IMR-90 (cell line): ENCODE data around the gene WDR91. TPM values are rescaled to one million over a fixed set of nuclear protein-coding genes. Genes with fewer than 3 reads are reported as not detected.

Source experiments
- ATAC-seq: fragments of 200-7000 bp; cut with Tn5 transposase; 2 replicates; pipeline ENCODE4 v1.9.1; 2020; ENCODE audit warnings: low read depth, mild to moderate bottlenecking, moderate library complexity
- BruUV-seq: library from RNA; stranded (reverse); fragments of 400-500 nt; replicated peaks from 2 replicates; lab custom pipeline; 2021; lab: Mats Ljungman, UMichigan
- CTCF ChIA-PET: fragments of 300-600 bp; formaldehyde crosslinking; extraction: SDS; loops from one replicate; lab custom pipeline; 2021; ENCODE audit warnings: antibody characterized with exemption; lab: Yijun Ruan, JAX
- POLR2A ChIA-PET: fragments of 300-600 bp; sonication (Branson Sonifier 250); formaldehyde crosslinking; loops from one replicate; lab custom pipeline; 2022; ENCODE audit warnings: antibody characterized with exemption; ENCODE audit not compliant: unreplicated experiment; lab: Charles Lee
- DNase-seq: peaks from one replicate; pipeline ENCODE4 v3.0.0; 2013
- H2AFZ ChIP-seq: replicated peaks from 2 replicates; pipeline ENCODE3; 2013; ENCODE audit warnings: low read length, mild to moderate bottlenecking; ENCODE audit not compliant: poor library complexity
- H2AK5ac ChIP-seq: 2 replicates; pipeline ENCODE4 v1.6.1; 2013; ENCODE audit warnings: low read depth, low read length, inconsistent platforms
- H2AK9ac ChIP-seq: replicated peaks from 2 replicates; pipeline ENCODE3; 2013; ENCODE audit warnings: mild to moderate bottlenecking, low read depth, low read length, moderate library complexity; ENCODE audit not compliant: poor library complexity
- H2BK120ac ChIP-seq: 2 replicates; pipeline ENCODE4 v1.6.1; 2013; ENCODE audit warnings: low read depth, low read length, inconsistent platforms
- H2BK15ac ChIP-seq: 3 replicates; pipeline ENCODE4 v1.6.1; 2013; ENCODE audit warnings: low read depth, low read length, inconsistent platforms
- H2BK20ac ChIP-seq: 2 replicates; pipeline ENCODE4 v1.6.1; 2013; ENCODE audit warnings: low read depth, mild to moderate bottlenecking, inconsistent platforms, low read length, moderate library complexity
- H2BK5ac ChIP-seq: 2 replicates; pipeline ENCODE4 v1.6.1; 2013; ENCODE audit warnings: mild to moderate bottlenecking, low read depth, low read length, inconsistent platforms; ENCODE audit not compliant: poor library complexity, severe bottlenecking
- H3K14ac ChIP-seq: replicated peaks from 2 replicates; pipeline ENCODE4 v1.6.1; 2013; ENCODE audit warnings: low read depth, low read length, inconsistent platforms
- H3K18ac ChIP-seq: 2 replicates; pipeline ENCODE4 v1.6.1; 2013; ENCODE audit warnings: low read depth, low read length, control low read depth
- H3K23ac ChIP-seq: 2 replicates; pipeline ENCODE4 v1.6.1; 2013; ENCODE audit warnings: low read depth, low read length, inconsistent platforms
- H3K27ac ChIP-seq: 2 replicates; pipeline ENCODE4 v1.5.1; 2013; ENCODE audit warnings: mild to moderate bottlenecking, control low read depth, low read length; ENCODE audit not compliant: insufficient read depth
- H3K27me3 ChIP-seq: 2 replicates; pipeline ENCODE4 v1.6.1; 2013; ENCODE audit warnings: low read length; ENCODE audit not compliant: control insufficient read depth, insufficient read depth
- H3K36me3 ChIP-seq: 2 replicates; pipeline ENCODE4 v1.6.1; 2013; ENCODE audit warnings: low read length, mixed read lengths; ENCODE audit not compliant: control insufficient read depth, insufficient read depth
- H3K4ac ChIP-seq: 2 replicates; pipeline ENCODE4 v1.6.1; 2013; ENCODE audit warnings: low read depth, low read length, inconsistent platforms
- H3K4me1 ChIP-seq: 2 replicates; pipeline ENCODE4 v1.6.1; 2013; ENCODE audit warnings: low read length, mixed read lengths; ENCODE audit not compliant: control insufficient read depth, insufficient read depth
- H3K4me2 ChIP-seq: 2 replicates; pipeline ENCODE4 v1.6.1; 2013; ENCODE audit warnings: low read depth, mild to moderate bottlenecking, control low read depth, low read length, moderate library complexity
- H3K4me3 ChIP-seq: 2 replicates; pipeline ENCODE4 v1.5.1; 2013; ENCODE audit warnings: low read depth, mild to moderate bottlenecking, control low read depth, low read length, moderate library complexity; ENCODE audit not compliant: insufficient read depth
- H3K56ac ChIP-seq: 2 replicates; pipeline ENCODE4 v1.6.1; 2013; ENCODE audit warnings: low read length, inconsistent platforms; ENCODE audit not compliant: insufficient read depth; ENCODE audit errors: extremely low read depth
- H3K79me1 ChIP-seq, 2 experiments: 2 replicates each; pipeline ENCODE4 v1.6.1; 2013; ENCODE audit warnings: low read length in 2 of 2, inconsistent platforms in 1 of 2, low read depth in 1 of 2
- H3K9ac ChIP-seq: 2 replicates; pipeline ENCODE4 v1.6.1; 2013; ENCODE audit warnings: low read depth, low read length, control low read depth
- H3K9me1 ChIP-seq: 2 replicates; pipeline ENCODE4 v1.6.1; 2013; ENCODE audit warnings: low read length, inconsistent platforms; ENCODE audit not compliant: insufficient read depth
- H3K9me3 ChIP-seq: 2 replicates; pipeline ENCODE4 v1.6.1; 2013; ENCODE audit warnings: low read length; ENCODE audit not compliant: control insufficient read depth, insufficient read depth
- H4K20me1 ChIP-seq: 2 replicates; pipeline ENCODE4 v1.6.1; 2013; ENCODE audit warnings: low read length, inconsistent platforms; ENCODE audit not compliant: insufficient read depth
- H4K5ac ChIP-seq: 2 replicates; pipeline ENCODE4 v1.6.1; 2013; ENCODE audit warnings: mild to moderate bottlenecking, low read depth, low read length, control low read depth
- H4K8ac ChIP-seq, 2 experiments: 2 replicates each; pipeline ENCODE4 v1.6.1; 2013; ENCODE audit warnings: low read depth in 2 of 2, low read length in 2 of 2, control low read depth in 1 of 2, inconsistent platforms in 1 of 2
- H4K91ac ChIP-seq: 2 replicates; pipeline ENCODE4 v1.6.1; 2013; ENCODE audit warnings: low read depth, low read length, inconsistent platforms; ENCODE audit not compliant: insufficient read depth
- BHLHE40 ChIP-seq: fragments of 150-350 bp; IDR thresholded peaks from 2 replicates; pipeline ENCODE4 v1.6.1; 2016; ENCODE audit warnings: mild to moderate bottlenecking, low read depth, low read length
- CHD1 ChIP-seq: IDR thresholded peaks from 2 replicates; pipeline ENCODE4 v1.6.1; 2012; ENCODE audit warnings: low read depth, low read length, improper control_type of control experiment
- CTCF ChIP-seq: conservative IDR thresholded peaks from 2 replicates; pipeline ENCODE4 v1.5.1; 2012; ENCODE audit warnings: mild to moderate bottlenecking, low read depth, low read length, improper control_type of control experiment
- ELK1 ChIP-seq: fragments of 150-350 bp; IDR thresholded peaks from 2 replicates; pipeline ENCODE4 v1.6.1; 2016; ENCODE audit warnings: low read depth, mild to moderate bottlenecking, low read length, moderate library complexity, borderline replicate concordance
- FOS ChIP-seq: fragments of 150-350 bp; IDR thresholded peaks from 2 replicates; pipeline ENCODE4 v1.6.1; 2016; ENCODE audit warnings: low read depth, low read length
- MAFK ChIP-seq: IDR thresholded peaks from 2 replicates; pipeline ENCODE4 v1.6.1; 2012; ENCODE audit warnings: low read depth, low read length, improper control_type of control experiment
- MAZ ChIP-seq: IDR thresholded peaks from 2 replicates; pipeline ENCODE4 v1.6.1; 2012; ENCODE audit warnings: low read depth, mild to moderate bottlenecking, low read length, improper control_type of control experiment, moderate library complexity, borderline replicate concordance
- MXI1 ChIP-seq: IDR thresholded peaks from 2 replicates; pipeline ENCODE4 v1.6.1; 2012; ENCODE audit warnings: low read depth, mild to moderate bottlenecking, low read length, moderate library complexity, borderline replicate concordance
- NFE2L2 ChIP-seq: fragments of 150-350 bp; IDR thresholded peaks from 2 replicates; pipeline ENCODE4 v1.6.1; 2016; ENCODE audit warnings: low read depth, mild to moderate bottlenecking, low read length
- POLR2A ChIP-seq: IDR thresholded peaks from 2 replicates; pipeline ENCODE4 v1.6.1; 2012; ENCODE audit warnings: mild to moderate bottlenecking, low read depth, low read length
- RAD21 ChIP-seq: IDR thresholded peaks from 2 replicates; pipeline ENCODE4 v1.6.1; 2012; ENCODE audit warnings: low read length, improper control_type of control experiment
- RCOR1 ChIP-seq: IDR thresholded peaks from 2 replicates; pipeline ENCODE4 v1.6.1; 2012; ENCODE audit warnings: mild to moderate bottlenecking, low read length, improper control_type of control experiment; ENCODE audit not compliant: insufficient replicate concordance
- SMC3 ChIP-seq: fragments of 150-350 bp; IDR thresholded peaks from 2 replicates; pipeline ENCODE4 v1.6.1; 2016; ENCODE audit warnings: low read depth, mild to moderate bottlenecking, antibody characterized with exemption, low read length, moderate library complexity
- USF2 ChIP-seq: fragments of 150-350 bp; IDR thresholded peaks from 2 replicates; pipeline ENCODE4 v1.6.1; 2017; ENCODE audit warnings: mild to moderate bottlenecking, antibody characterized with exemption, low read length, low read depth
- WGBS, 2 experiments: methylation state at CpG; one replicate each; pipeline versions ENCODE4 v1.1.5 to v1.1.7; 2013; ENCODE audit warnings: missing lambda C conversion rate in 2 of 2; ENCODE audit not compliant: insufficient read length in 1 of 2; ENCODE audit errors: extremely low coverage in 2 of 2; 5-methylcytosine and 5-hydroxymethylcytosine counted together
- dilution Hi-C: fragments of 300-500 bp; cut with HindIII; formaldehyde crosslinking; loops from one replicate; pipeline ENCODE4 v1.14.3; 2018; ENCODE audit warnings: low sequenced_read_pairs; ENCODE audit not compliant: unreplicated experiment
- in situ Hi-C: fragments of 300-500 bp; cut with MboI; formaldehyde crosslinking; loops from 3 replicates; pipeline ENCODE4 v1.14.3; 2019; ENCODE audit warnings: low sequenced_read_pairs, inconsistent platforms, mixed read lengths
- intact Hi-C: fragments of 100-400 bp; cut with micrococcal nuclease; formaldehyde crosslinking; loops from 2 replicates; pipeline ENCODE4 v1.10.0; 2022
- polyA plus RNA-seq, 3 experiments: library from polyadenylated mRNA; depleted of rRNA; stranded (reverse); fragments of >200 nt; gene quantifications; 2 replicates each; pipeline ENCODE4 v1.2.3, GENCODE V29; 2012; ENCODE audit warnings: low replicate concordance in 1 of 3
- total RNA-seq: library from RNA; depleted of rRNA; stranded (reverse); fragments of >200 nt; gene quantifications from 2 replicates; pipeline ENCODE4 v1.2.3, GENCODE V29; 2012

Gene WDR91
- total and polyA plus RNA-seq, 2 of the 4 experiments (the other 2 are of a cell fraction), result 5.2 to 10.3 TPM

DNA sequence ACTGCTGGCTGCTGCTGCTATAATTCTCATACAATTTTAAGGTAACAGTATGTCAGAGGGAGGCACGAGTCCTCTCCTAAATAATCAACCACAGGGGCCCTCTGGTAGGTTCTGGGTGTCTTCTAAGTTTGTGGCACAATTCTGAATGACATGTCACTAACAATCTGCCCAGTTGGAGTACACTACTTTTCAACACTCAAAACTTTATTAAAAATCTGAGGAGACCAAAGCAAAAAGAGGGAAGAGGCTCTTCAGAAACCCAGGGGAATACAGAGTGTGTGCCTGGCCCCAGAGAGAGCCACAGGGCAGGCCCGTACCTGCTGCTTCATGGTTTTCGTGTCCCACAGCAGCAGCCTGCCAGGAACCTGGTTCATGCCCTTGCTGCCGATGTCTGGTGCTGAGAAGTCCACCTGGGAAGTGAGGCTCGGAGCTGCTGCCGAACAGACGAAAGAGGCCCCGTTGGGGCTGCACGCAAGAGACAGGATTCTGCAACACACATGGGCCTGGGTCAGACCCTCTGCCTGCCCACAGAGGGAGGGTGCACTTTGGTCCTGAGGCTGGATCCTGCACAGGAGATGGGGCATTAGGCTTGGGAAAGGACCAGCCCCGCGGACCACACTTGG is 18.3 kb downstream of the WDR91 start:
- 0 out of 2 replicates have a peak overlapping the region, but pooled peaks have one; percentile 7 for H4K5ac ChIP-seq
- peaks cover 11% of the 10 kb centered on the region for H3K9me1 ChIP-seq
- peak overlapping the region; percentile 83 for H2AK9ac ChIP-seq
- H3K36me3 ChIP-seq, result peaks cover 29% of the 10 kb centered on the region
- H2AFZ ChIP-seq, result peak overlapping the region; percentile 67
- ChIA-PET CTCF (no interaction called here), POLR2A (no interaction called here)
- no peak overlapping the region for H3K9ac ChIP-seq
- H3K79me1 ChIP-seq, result 0 out of 4 replicates have a peak, but pooled peaks cover 0 to 11% of the 10 kb centered on the region in 2 experiments
- H3K56ac ChIP-seq, result no peak overlapping the region
- H4K8ac ChIP-seq, result peak overlapping the region in 1 of 2 experiments; percentile 84; a peak in 2 of 4 replicates
- dilution Hi-C loops, result no loop called here
- peak overlapping the region; percentile 40; the same call in 1 of the 2 replicates for H3K27ac ChIP-seq
- intact Hi-C loops, result loop anchor here (1.0 kb wide), 1 partner anchor 45 kb away; the partner anchor contains the start of gene TMEM140
- H2BK120ac ChIP-seq, result peak overlapping the region; percentile 19; the same call in 1 of the 2 replicates
- H3K18ac ChIP-seq, result peak overlapping the region; percentile 13; the same call in 1 of the 2 replicates
- 86% methylated on average over 4 of the region's 11 CpGs; no CpG with 5 or more reads in 1 of the 2 experiments for WGBS, 2 experiments
- H3K9me3 ChIP-seq, result no peaks in the 10 kb centered on the region
- ATAC-seq (no peak; the same call in 1 of the 2 replicates), DNase-seq (no peak)
- no peaks in the 10 kb centered on the region for H4K20me1 ChIP-seq
- in situ Hi-C loops, result no loop called here
- H4K91ac ChIP-seq, result 0 out of 2 replicates have a peak overlapping the region, but pooled peaks have one; percentile 19
- H3K4me3 ChIP-seq, result no peak overlapping the region
- peak overlapping the region; percentile 39; the same call in 1 of the 2 replicates for H2AK5ac ChIP-seq
- peak overlapping the region; percentile 8; the same call in 1 of the 2 replicates for H2BK20ac ChIP-seq
- no TSS peak for BruUV-seq
- peak overlapping the region; percentile 52; the same call in 1 of the 2 replicates for H3K14ac ChIP-seq
- H3K4ac ChIP-seq, result 0 out of 2 replicates have a peak overlapping the region, but pooled peaks have one; percentile 11
- H3K4me1 ChIP-seq, result peaks cover 13% of the 10 kb centered on the region
- H2BK5ac ChIP-seq, result peak overlapping the region; percentile 69
- H3K27me3 ChIP-seq, result no peaks in the 10 kb centered on the region
- H3K23ac ChIP-seq, result no peak overlapping the region
- H3K4me2 ChIP-seq, result no peak overlapping the region
- 0 out of 3 replicates have a peak overlapping the region, but pooled peaks have one; percentile 24 for H2BK15ac ChIP-seq
- TF ChIP-seq MAZ (no peak), MXI1 (no peak), NFE2L2 (no peak), CTCF (no peak), BHLHE40 (no peak), CHD1 (no peak), ELK1 (no peak), USF2 (no peak), SMC3 (no peak), RAD21 (no peak), POLR2A (no peak), FOS (no peak), MAFK (no peak), RCOR1 (no peak)
